C4-2B (cell line): Measurements from ENCODE around the gene MX2.

Source experiments
- ZFX ChIP-seq: fragments of 450-650 bp; IDR thresholded peaks from 2 replicates; pipeline ENCODE4 v1.6.1; 2017
- TF ChIP-seq, protein P1 (sequence below): fragments of 450-650 bp; conservative IDR thresholded peaks from 2 replicates; pipeline ENCODE4 v1.5.1; 2017; ENCODE audit warnings: mild to moderate bottlenecking

DNA sequence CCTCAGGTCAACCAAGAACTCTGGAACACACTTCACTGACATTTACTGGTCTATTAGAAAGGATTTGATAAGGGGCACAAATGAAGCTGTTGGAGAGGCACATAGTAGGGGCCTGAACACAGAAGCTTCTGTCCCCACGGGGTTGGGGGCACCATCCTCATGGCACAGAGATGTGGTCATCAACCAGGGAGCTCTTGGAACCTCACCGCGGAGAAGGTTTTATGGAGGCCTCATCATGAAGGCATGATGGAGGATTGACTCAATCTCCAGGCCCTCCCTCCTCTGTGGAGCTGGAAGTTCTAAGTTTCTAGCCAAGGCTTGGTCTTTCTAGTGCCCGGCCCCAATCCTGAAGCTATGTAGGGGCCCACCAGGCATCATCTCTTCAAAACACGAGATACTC, 87.8 kb downstream of the MX2 start:
- TF ChIP-seq, protein P1, sequence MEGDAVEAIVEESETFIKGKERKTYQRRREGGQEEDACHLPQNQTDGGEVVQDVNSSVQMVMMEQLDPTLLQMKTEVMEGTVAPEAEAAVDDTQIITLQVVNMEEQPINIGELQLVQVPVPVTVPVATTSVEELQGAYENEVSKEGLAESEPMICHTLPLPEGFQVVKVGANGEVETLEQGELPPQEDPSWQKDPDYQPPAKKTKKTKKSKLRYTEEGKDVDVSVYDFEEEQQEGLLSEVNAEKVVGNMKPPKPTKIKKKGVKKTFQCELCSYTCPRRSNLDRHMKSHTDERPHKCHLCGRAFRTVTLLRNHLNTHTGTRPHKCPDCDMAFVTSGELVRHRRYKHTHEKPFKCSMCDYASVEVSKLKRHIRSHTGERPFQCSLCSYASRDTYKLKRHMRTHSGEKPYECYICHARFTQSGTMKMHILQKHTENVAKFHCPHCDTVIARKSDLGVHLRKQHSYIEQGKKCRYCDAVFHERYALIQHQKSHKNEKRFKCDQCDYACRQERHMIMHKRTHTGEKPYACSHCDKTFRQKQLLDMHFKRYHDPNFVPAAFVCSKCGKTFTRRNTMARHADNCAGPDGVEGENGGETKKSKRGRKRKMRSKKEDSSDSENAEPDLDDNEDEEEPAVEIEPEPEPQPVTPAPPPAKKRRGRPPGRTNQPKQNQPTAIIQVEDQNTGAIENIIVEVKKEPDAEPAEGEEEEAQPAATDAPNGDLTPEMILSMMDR, result no peak
- TF ChIP-seq ZFX, result no peak
